ENCODE data around the gene ARHGAP15.

Gene ARHGAP15

GRCh38 chr2:143623231-143623908 lies 494.2 kb downstream of the ARHGAP15 start:
- Histone ChIP-seq H3K9ac (ENCODE audit: low read depth, low read length) (no peak overlapping the region), H3K4me1 (ENCODE audit: control insufficient read depth, insufficient read depth, low read length) (no peaks in the 10 kb centered on the region), H3K27me3 (ENCODE audit: control insufficient read depth, insufficient read depth, low read length) (no peaks in the 10 kb centered on the region), H3K4me3 (ENCODE audit: low read depth, low read length) (no peak overlapping the region), H3K36me3 (ENCODE audit: control insufficient read depth, insufficient read depth, low read length) (no peaks in the 10 kb centered on the region), H3K9me3 (ENCODE audit: control insufficient read depth, insufficient read depth, low read length) (no peaks in the 10 kb centered on the region), H3K27ac (ENCODE audit: low read depth, low read length) (no peak overlapping the region)

- Histone ChIP-seq H3K4me3 (ENCODE audit: low read depth, low read length) (no peak overlapping the region), H3K27ac (ENCODE audit: low read depth, low read length) (no peak overlapping the region), H3K9me3 (ENCODE audit: control insufficient read depth, insufficient read depth, low read length) (no peaks in the 10 kb centered on the region), H3K27me3 (ENCODE audit: control insufficient read depth, insufficient read depth, low read length) (no peaks in the 10 kb centered on the region), H3K9ac (ENCODE audit: low read depth, low read length) (no peak overlapping the region), H3K36me3 (ENCODE audit: control insufficient read depth, insufficient read depth, low read length) (no peaks in the 10 kb centered on the region), H3K4me1 (ENCODE audit: control insufficient read depth, insufficient read depth, low read length) (no peaks in the 10 kb centered on the region)
Measured at GRCh38 chr2:143623909-143624260, 494.7 kb downstream of the ARHGAP15 start.

- Histone ChIP-seq H3K27ac (ENCODE audit: low read depth, low read length) (no peak overlapping the region), H3K9ac (ENCODE audit: low read depth, low read length) (no peak overlapping the region), H3K27me3 (ENCODE audit: control insufficient read depth, insufficient read depth, low read length) (no peaks in the 10 kb centered on the region), H3K4me3 (ENCODE audit: low read depth, low read length) (no peak overlapping the region), H3K9me3 (ENCODE audit: control insufficient read depth, insufficient read depth, low read length) (no peaks in the 10 kb centered on the region), H3K4me1 (ENCODE audit: control insufficient read depth, insufficient read depth, low read length) (no peaks in the 10 kb centered on the region), H3K36me3 (ENCODE audit: control insufficient read depth, insufficient read depth, low read length) (no peaks in the 10 kb centered on the region)
Measured at GRCh38 chr2:143629340-143629739, 500.1 kb downstream of the ARHGAP15 start.

- Histone ChIP-seq H3K4me1 (ENCODE audit: control insufficient read depth, insufficient read depth, low read length) (no peaks in the 10 kb centered on the region), H3K9ac (ENCODE audit: low read depth, low read length) (no peak overlapping the region), H3K27me3 (ENCODE audit: control insufficient read depth, insufficient read depth, low read length) (no peaks in the 10 kb centered on the region), H3K27ac (ENCODE audit: low read depth, low read length) (no peak overlapping the region), H3K9me3 (ENCODE audit: control insufficient read depth, insufficient read depth, low read length) (no peaks in the 10 kb centered on the region), H3K4me3 (ENCODE audit: low read depth, low read length) (no peak overlapping the region), H3K36me3 (ENCODE audit: control insufficient read depth, insufficient read depth, low read length) (no peaks in the 10 kb centered on the region)
Measured at GRCh38 chr2:143632751-143633374, 503.6 kb downstream of the ARHGAP15 start.

- H3K9ac ChIP-seq (ENCODE audit: low read depth, low read length), result no peak overlapping the region
- no peaks in the 10 kb centered on the region for H3K27me3 ChIP-seq (ENCODE audit: control insufficient read depth, insufficient read depth, low read length)
- no peaks in the 10 kb centered on the region for H3K9me3 ChIP-seq (ENCODE audit: control insufficient read depth, insufficient read depth, low read length)
- no peak overlapping the region for H3K4me3 ChIP-seq (ENCODE audit: low read depth, low read length)
- no peak overlapping the region for H3K27ac ChIP-seq (ENCODE audit: low read depth, low read length)
- no peaks in the 10 kb centered on the region for H3K4me1 ChIP-seq (ENCODE audit: control insufficient read depth, insufficient read depth, low read length)
- no peaks in the 10 kb centered on the region for H3K36me3 ChIP-seq (ENCODE audit: control insufficient read depth, insufficient read depth, low read length)
Measured at GRCh38 chr2:143633419-143633818, 504.2 kb downstream of the ARHGAP15 start.

GRCh38 chr2:143635302-143635701 lies 506.1 kb downstream of the ARHGAP15 start:
- no peaks in the 10 kb centered on the region for H3K36me3 ChIP-seq (ENCODE audit: control insufficient read depth, insufficient read depth, low read length)
- no peaks in the 10 kb centered on the region for H3K9me3 ChIP-seq (ENCODE audit: control insufficient read depth, insufficient read depth, low read length)
- no peak overlapping the region for H3K9ac ChIP-seq (ENCODE audit: low read depth, low read length)
- H3K4me3 ChIP-seq (ENCODE audit: low read depth, low read length), result no peak overlapping the region
- H3K27ac ChIP-seq (ENCODE audit: low read depth, low read length), result no peak overlapping the region
- H3K27me3 ChIP-seq (ENCODE audit: control insufficient read depth, insufficient read depth, low read length), result no peaks in the 10 kb centered on the region
- no peaks in the 10 kb centered on the region for H3K4me1 ChIP-seq (ENCODE audit: control insufficient read depth, insufficient read depth, low read length)

GRCh38 chr2:143635936-143636335 lies 506.7 kb downstream of the ARHGAP15 start:
- no peak overlapping the region for H3K9ac ChIP-seq (ENCODE audit: low read depth, low read length)
- H3K36me3 ChIP-seq (ENCODE audit: control insufficient read depth, insufficient read depth, low read length), result no peaks in the 10 kb centered on the region
- H3K27ac ChIP-seq (ENCODE audit: low read depth, low read length), result no peak overlapping the region
- H3K4me3 ChIP-seq (ENCODE audit: low read depth, low read length), result no peak overlapping the region
- no peaks in the 10 kb centered on the region for H3K9me3 ChIP-seq (ENCODE audit: control insufficient read depth, insufficient read depth, low read length)
- no peaks in the 10 kb centered on the region for H3K4me1 ChIP-seq (ENCODE audit: control insufficient read depth, insufficient read depth, low read length)
- H3K27me3 ChIP-seq (ENCODE audit: control insufficient read depth, insufficient read depth, low read length), result no peaks in the 10 kb centered on the region

GRCh38 chr2:143640826-143641225 lies 511.6 kb downstream of the ARHGAP15 start:
- Histone ChIP-seq H3K4me1 (ENCODE audit: control insufficient read depth, insufficient read depth, low read length) (no peaks in the 10 kb centered on the region), H3K9ac (ENCODE audit: low read depth, low read length) (no peak overlapping the region), H3K27me3 (ENCODE audit: control insufficient read depth, insufficient read depth, low read length) (no peaks in the 10 kb centered on the region), H3K36me3 (ENCODE audit: control insufficient read depth, insufficient read depth, low read length) (no peaks in the 10 kb centered on the region), H3K27ac (ENCODE audit: low read depth, low read length) (no peak overlapping the region), H3K4me3 (ENCODE audit: low read depth, low read length) (no peak overlapping the region), H3K9me3 (ENCODE audit: control insufficient read depth, insufficient read depth, low read length) (no peaks in the 10 kb centered on the region)

- Histone ChIP-seq H3K4me3 (ENCODE audit: low read depth, low read length) (no peak overlapping the region), H3K27me3 (ENCODE audit: control insufficient read depth, insufficient read depth, low read length) (no peaks in the 10 kb centered on the region), H3K9ac (ENCODE audit: low read depth, low read length) (no peak overlapping the region), H3K36me3 (ENCODE audit: control insufficient read depth, insufficient read depth, low read length) (no peaks in the 10 kb centered on the region), H3K4me1 (ENCODE audit: control insufficient read depth, insufficient read depth, low read length) (0 out of 2 replicates have a peak, but pooled peaks cover 4% of the 10 kb centered on the region), H3K27ac (ENCODE audit: low read depth, low read length) (no peak overlapping the region), H3K9me3 (ENCODE audit: control insufficient read depth, insufficient read depth, low read length) (no peaks in the 10 kb centered on the region)
Measured at GRCh38 chr2:143645921-143646645, 516.9 kb downstream of the ARHGAP15 start.

- no peak overlapping the region for H3K9ac ChIP-seq (ENCODE audit: low read depth, low read length)
- no peaks in the 10 kb centered on the region for H3K36me3 ChIP-seq (ENCODE audit: control insufficient read depth, insufficient read depth, low read length)
- H3K4me3 ChIP-seq (ENCODE audit: low read depth, low read length), result no peak overlapping the region
- H3K27ac ChIP-seq (ENCODE audit: low read depth, low read length), result no peak overlapping the region
- no peaks in the 10 kb centered on the region for H3K27me3 ChIP-seq (ENCODE audit: control insufficient read depth, insufficient read depth, low read length)
- H3K9me3 ChIP-seq (ENCODE audit: control insufficient read depth, insufficient read depth, low read length), result peaks cover 11% of the 10 kb centered on the region; the same call in 1 of the 2 replicates
- 0 out of 2 replicates have a peak, but pooled peaks cover 4% of the 10 kb centered on the region for H3K4me1 ChIP-seq (ENCODE audit: control insufficient read depth, insufficient read depth, low read length)
Measured at GRCh38 chr2:143649226-143649740, 520.1 kb downstream of the ARHGAP15 start.

- Histone ChIP-seq H3K36me3 (ENCODE audit: control insufficient read depth, insufficient read depth, low read length) (no peaks in the 10 kb centered on the region), H3K4me1 (ENCODE audit: control insufficient read depth, insufficient read depth, low read length) (no peaks in the 10 kb centered on the region), H3K9ac (ENCODE audit: low read depth, low read length) (no peak overlapping the region), H3K27ac (ENCODE audit: low read depth, low read length) (no peak overlapping the region), H3K4me3 (ENCODE audit: low read depth, low read length) (no peak overlapping the region), H3K27me3 (ENCODE audit: control insufficient read depth, insufficient read depth, low read length) (no peaks in the 10 kb centered on the region), H3K9me3 (ENCODE audit: control insufficient read depth, insufficient read depth, low read length) (peaks cover 11% of the 10 kb centered on the region; the same call in 1 of the 2 replicates)
Measured at GRCh38 chr2:143652692-143653091, 523.5 kb downstream of the ARHGAP15 start.
